ENCODE results near the gene MED7.
A peak's percentile ranks its signal among the peaks of the same experiment; 100 is the strongest.

MED7 gene

DNA sequence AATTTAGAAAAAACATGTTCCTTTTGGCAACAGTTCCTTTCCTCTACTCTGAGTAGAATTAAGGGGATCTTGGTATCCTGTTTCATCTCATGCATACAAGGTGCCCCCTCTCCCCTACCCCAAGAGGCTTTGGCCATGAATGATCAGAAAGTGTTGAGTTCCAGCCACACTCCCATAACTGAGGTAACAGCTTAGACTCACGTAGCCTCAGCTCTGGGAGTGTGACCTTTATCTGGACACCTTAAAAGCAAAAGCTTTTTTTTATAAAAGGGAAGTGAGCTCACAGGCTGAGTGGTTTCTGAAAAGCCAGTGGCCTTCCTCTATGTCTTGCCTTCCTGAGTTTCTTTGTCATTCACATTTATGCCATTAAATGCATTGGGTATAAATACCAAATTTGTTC lies 32.9 kb downstream of the MED7 start:
- TF ChIP-seq, protein P1, sequence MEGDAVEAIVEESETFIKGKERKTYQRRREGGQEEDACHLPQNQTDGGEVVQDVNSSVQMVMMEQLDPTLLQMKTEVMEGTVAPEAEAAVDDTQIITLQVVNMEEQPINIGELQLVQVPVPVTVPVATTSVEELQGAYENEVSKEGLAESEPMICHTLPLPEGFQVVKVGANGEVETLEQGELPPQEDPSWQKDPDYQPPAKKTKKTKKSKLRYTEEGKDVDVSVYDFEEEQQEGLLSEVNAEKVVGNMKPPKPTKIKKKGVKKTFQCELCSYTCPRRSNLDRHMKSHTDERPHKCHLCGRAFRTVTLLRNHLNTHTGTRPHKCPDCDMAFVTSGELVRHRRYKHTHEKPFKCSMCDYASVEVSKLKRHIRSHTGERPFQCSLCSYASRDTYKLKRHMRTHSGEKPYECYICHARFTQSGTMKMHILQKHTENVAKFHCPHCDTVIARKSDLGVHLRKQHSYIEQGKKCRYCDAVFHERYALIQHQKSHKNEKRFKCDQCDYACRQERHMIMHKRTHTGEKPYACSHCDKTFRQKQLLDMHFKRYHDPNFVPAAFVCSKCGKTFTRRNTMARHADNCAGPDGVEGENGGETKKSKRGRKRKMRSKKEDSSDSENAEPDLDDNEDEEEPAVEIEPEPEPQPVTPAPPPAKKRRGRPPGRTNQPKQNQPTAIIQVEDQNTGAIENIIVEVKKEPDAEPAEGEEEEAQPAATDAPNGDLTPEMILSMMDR (conservative IDR thresholded peaks at IDR 0.05; ENCODE audit: control insufficient read depth, insufficient read depth, low read depth, low read length), result no peak
- DNase-seq (ENCODE audit: low read depth), result no peak

DNA sequence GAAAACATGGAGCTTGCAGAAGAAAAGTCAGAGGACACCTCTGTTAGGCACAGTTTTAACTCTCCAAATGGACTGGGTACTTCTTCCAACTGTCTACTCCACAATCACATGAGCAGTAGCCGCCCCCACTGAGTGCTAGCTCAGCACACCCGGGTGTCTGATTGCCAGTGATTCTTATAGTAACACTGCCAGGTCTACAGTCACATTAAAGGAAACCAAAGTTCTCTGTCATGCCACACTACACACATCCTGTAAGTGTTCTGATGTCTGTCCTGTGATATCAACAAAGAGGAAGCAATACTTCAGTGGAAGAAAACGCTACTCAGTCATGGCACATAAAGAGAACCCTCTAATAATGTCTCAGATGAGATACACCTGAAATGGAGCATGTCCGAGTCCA lies 33.7 kb downstream of the MED7 start, which contains the start of gene HAVCR2:
Gene HAVCR2 (minus strand): TSS at position 69 of the 400 bp plus-strand sequence. CDS start 61 bp downstream, at position 8.
- no peak within 1 kb of the TSS for H3K4me3 ChIP-seq (ENCODE audit: control insufficient read depth, low read depth, low read length)
- DNase-seq (ENCODE audit: low read depth), result no peak
- TF ChIP-seq, protein P1 (conservative IDR thresholded peaks at IDR 0.05; ENCODE audit: control insufficient read depth, insufficient read depth, low read depth, low read length), result no peak

More for the DNA sequence above, 32.9 kb downstream of the MED7 start:
- H3K4me3 ChIP-seq (ENCODE audit: control insufficient read depth, low read depth, low read length), result no peak overlapping the region

DNA sequence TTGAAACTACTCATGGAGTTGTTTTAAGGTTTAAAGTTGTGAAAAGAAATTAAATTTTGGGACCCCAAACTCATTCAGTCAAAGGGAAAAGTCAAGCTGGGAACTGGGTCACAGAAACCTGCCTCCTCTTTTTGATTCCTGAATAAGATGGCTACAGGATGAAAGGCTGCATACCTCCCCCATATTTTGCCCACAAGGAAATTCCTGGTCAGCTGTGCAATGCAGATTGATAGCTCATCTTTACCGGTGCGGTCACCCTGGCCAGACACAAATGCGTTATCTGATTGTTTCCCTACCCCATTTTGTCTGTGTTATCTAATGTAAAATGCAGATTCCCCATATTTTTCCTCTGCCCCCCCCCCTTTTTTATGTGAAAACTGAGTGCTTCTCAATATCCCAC lies 35.2 kb downstream of the MED7 start:
- TF ChIP-seq, protein P1 (conservative IDR thresholded peaks at IDR 0.05; ENCODE audit: control insufficient read depth, insufficient read depth, low read depth, low read length), result no peak
- H3K4me3 ChIP-seq (ENCODE audit: control insufficient read depth, low read depth, low read length), result no peak overlapping the region
- no peak for DNase-seq (ENCODE audit: low read depth)

DNA sequence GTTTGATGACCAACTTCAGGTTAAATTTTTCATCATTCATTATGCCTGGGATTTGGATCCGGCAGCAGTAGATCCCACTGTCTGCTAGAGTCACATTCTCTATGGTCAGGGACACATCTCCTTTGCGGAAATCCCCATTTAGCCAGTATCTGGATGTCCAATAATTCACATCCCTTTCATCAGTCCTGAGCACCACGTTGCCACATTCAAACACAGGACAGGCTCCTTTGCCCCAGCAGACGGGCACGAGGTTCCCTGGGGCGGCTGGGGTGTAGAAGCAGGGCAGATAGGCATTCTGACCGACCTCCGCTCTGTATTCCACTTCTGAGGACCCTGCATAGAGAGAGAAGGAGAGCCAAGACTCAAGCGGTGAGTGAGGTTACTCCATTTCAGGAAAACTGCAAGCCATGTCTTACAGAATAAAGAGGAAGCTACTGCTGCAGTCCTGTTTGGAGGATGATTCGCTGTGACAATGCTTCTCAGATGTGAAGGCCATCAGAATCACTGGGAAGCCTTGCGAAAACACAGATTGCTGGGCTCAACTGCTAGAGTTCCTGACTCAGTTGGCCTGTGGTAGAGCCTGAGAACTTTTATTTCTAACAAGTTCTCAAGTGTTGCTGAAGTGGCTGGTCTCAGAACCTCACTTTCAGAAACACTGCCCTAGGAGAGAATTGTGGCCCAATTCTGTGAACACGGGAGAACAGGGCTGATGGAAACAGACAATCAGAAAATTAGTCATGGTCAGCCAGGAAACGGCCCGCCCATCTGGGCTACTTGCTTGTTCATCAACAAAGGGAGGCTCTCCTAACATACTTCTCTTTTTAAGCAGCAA lies 35.8 kb downstream of the MED7 start:
- DNase-seq (ENCODE audit: low read depth), result peak; percentile 32
- H3K4me3 ChIP-seq (ENCODE audit: control insufficient read depth, low read depth, low read length), result no peak overlapping the region

DNA sequence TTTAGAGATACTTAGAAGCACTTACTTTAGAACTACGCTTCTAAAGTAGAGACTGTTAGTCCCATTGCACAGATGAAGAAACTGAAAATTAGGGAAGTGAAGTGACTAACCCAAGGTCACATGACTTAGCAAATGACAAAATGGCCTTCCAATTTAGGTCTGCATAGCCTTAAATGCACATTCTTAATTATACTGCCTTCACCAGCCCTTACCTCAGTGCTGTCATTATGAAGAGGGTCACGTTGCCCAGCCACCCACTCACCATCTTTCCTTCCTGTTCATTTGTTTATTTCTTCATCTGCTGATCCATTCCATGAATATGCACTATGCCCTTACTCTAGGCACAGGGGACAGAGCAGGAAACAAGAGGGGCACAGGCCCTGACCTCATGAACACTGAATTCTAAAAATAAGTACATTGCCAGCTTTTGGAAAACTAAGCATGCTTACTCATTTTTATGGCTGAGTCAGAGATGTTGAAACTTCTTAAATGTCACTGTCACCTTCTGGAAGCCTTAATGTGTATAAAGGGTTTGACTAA lies 42.5 kb downstream of the MED7 start:
- peak; percentile 88 for DNase-seq (ENCODE audit: low read depth)
- no peak overlapping the region for H3K4me3 ChIP-seq (ENCODE audit: control insufficient read depth, low read depth, low read length)
- TF ChIP-seq, protein P1 (conservative IDR thresholded peaks at IDR 0.05; ENCODE audit: control insufficient read depth, insufficient read depth, low read depth, low read length), result no peak

More for the DNA sequence above, 35.8 kb downstream of the MED7 start:
- TF ChIP-seq, protein P1 (conservative IDR thresholded peaks at IDR 0.05; ENCODE audit: control insufficient read depth, insufficient read depth, low read depth, low read length), result no peak

DNA sequence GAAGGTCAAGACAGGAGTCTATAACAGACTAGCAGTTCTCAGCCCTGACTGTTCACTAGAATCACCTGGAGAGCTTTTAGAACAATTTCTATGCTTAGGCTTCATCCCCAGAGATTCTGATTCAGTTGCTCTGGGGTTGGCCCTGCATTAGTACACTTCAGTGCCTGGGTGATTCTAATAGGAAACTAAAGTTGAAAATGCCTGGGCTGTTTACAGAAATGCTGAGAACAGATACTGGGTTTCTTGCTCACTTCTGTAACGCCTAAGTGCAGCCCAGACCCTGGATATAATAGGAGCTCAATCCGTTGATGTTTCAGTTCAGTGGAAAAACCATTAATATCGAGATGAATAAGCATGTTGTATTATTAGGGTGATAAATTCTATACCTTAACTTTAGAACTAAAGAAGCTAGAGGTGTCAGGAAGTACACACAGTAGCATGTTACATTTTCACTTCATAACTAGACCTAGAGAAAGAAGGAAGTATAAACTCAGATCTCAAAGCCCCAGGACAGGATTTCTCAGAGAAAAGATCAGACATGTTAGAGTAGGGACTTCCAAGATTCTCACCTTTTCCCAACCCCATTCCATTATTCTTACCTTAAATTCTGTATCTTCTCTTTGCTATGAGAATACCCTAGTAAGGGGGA lies 54.2 kb downstream of the MED7 start:
- no peak overlapping the region for H3K4me3 ChIP-seq (ENCODE audit: control insufficient read depth, low read depth, low read length)
- DNase-seq (ENCODE audit: low read depth), result no peak
- TF ChIP-seq, protein P1 (conservative IDR thresholded peaks at IDR 0.05; ENCODE audit: control insufficient read depth, insufficient read depth, low read depth, low read length), result no peak

Data from fibroblast of mammary gland (primary cell).